ENCODE results near the gene DIS3L2.

The DIS3L2 gene

DNA sequence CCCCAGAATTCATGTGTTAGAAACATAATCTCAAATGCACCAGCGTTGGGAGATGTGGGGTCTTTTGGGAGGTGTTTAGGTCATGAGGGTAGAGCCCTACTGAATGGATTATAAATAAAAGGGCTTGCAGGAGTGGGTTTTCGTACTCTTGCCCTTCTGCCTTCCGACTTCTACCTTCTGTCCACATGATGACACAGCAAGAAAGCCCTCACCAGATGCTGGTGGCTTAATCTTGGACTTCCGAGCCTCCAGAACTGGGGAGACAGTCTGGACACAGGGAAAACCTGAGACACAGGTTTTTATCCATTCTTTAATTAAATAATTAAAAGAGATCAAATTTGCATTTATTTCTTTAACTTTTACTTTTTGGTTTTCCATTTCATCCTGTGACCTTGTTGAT, 87.8 kb downstream of the DIS3L2 start:
- H3K9ac ChIP-seq (ENCODE audit: low read depth, low read length, poor library complexity, severe bottlenecking), result no peak overlapping the region
- no peak overlapping the region for H2AFZ ChIP-seq (ENCODE audit: low read length)
- no peaks in the 10 kb centered on the region for H3K79me2 ChIP-seq (ENCODE audit: insufficient read depth, low read length)
- H3K4me3 ChIP-seq (ENCODE audit: low read length, poor library complexity, severe bottlenecking), result no peak overlapping the region
- no peaks in the 10 kb centered on the region for H3K36me3 ChIP-seq (ENCODE audit: insufficient read depth, low read length)
- no peaks in the 10 kb centered on the region for H3K27me3 ChIP-seq (ENCODE audit: insufficient read depth, low read length, poor library complexity, severe bottlenecking)
- H4K20me1 ChIP-seq (ENCODE audit: insufficient read depth, low read length, poor library complexity, severe bottlenecking), result no peaks in the 10 kb centered on the region
- H3K9me3 ChIP-seq (ENCODE audit: insufficient read depth, low read depth, low read length), result no peaks in the 10 kb centered on the region
- H3F3A ChIP-seq (ENCODE audit: low read depth), result 0 out of 2 replicates have a peak, but pooled peaks cover 6% of the 10 kb centered on the region
- H3K9me2 ChIP-seq (replicated peaks; ENCODE audit: low read depth, low read length), result no peaks in the 10 kb centered on the region
- H3K4me2 ChIP-seq (ENCODE audit: low read depth, low read length, poor library complexity, severe bottlenecking), result no peak overlapping the region
- TF ChIP-seq EZH2phosphoT487 (IDR thresholded peaks at IDR 0.05; ENCODE audit: borderline replicate concordance), result no peak
- TF ChIP-seq, protein P1, sequence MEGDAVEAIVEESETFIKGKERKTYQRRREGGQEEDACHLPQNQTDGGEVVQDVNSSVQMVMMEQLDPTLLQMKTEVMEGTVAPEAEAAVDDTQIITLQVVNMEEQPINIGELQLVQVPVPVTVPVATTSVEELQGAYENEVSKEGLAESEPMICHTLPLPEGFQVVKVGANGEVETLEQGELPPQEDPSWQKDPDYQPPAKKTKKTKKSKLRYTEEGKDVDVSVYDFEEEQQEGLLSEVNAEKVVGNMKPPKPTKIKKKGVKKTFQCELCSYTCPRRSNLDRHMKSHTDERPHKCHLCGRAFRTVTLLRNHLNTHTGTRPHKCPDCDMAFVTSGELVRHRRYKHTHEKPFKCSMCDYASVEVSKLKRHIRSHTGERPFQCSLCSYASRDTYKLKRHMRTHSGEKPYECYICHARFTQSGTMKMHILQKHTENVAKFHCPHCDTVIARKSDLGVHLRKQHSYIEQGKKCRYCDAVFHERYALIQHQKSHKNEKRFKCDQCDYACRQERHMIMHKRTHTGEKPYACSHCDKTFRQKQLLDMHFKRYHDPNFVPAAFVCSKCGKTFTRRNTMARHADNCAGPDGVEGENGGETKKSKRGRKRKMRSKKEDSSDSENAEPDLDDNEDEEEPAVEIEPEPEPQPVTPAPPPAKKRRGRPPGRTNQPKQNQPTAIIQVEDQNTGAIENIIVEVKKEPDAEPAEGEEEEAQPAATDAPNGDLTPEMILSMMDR (conservative IDR thresholded peaks at IDR 0.05; ENCODE audit: low read length), result no peak
- no peaks in the 10 kb centered on the region for H3K4me1 ChIP-seq (ENCODE audit: insufficient read depth, low read length, poor library complexity, severe bottlenecking)

DNA sequence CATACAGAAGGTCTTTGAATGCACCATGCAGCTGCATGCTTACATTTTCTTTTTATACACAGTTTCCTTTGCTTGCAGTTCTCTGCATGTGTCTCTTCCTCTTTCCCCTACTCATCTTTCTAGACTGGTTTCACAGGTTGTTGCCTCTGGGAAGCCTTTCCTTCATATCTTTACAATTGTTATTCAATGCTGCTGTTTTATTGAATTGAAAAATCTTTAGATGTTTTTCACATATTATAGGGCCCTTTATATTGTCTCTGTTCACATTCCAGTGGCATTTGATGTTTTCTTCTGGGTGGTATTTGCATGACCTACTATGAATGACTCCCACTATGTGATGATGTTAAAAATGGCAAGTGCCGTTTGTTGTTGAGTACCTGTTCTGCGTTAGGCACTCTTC, 91.1 kb downstream of the DIS3L2 start:
- no peak overlapping the region for H3K4me2 ChIP-seq (ENCODE audit: low read depth, low read length, poor library complexity, severe bottlenecking)
- no peaks in the 10 kb centered on the region for H3K27me3 ChIP-seq (ENCODE audit: insufficient read depth, low read length, poor library complexity, severe bottlenecking)
- TF ChIP-seq, protein P1 (conservative IDR thresholded peaks at IDR 0.05; ENCODE audit: low read length), result no peak
- no peak for TF ChIP-seq EZH2phosphoT487 (IDR thresholded peaks at IDR 0.05; ENCODE audit: borderline replicate concordance)
- no peaks in the 10 kb centered on the region for H3K9me3 ChIP-seq (ENCODE audit: insufficient read depth, low read depth, low read length)
- H3K79me2 ChIP-seq (ENCODE audit: insufficient read depth, low read length), result no peaks in the 10 kb centered on the region
- no peaks in the 10 kb centered on the region for H3K4me1 ChIP-seq (ENCODE audit: insufficient read depth, low read length, poor library complexity, severe bottlenecking)
- H3K4me3 ChIP-seq (ENCODE audit: low read length, poor library complexity, severe bottlenecking), result no peak overlapping the region
- H3F3A ChIP-seq (ENCODE audit: low read depth), result no peaks in the 10 kb centered on the region
- no peaks in the 10 kb centered on the region for H4K20me1 ChIP-seq (ENCODE audit: insufficient read depth, low read length, poor library complexity, severe bottlenecking)
- no peaks in the 10 kb centered on the region for H3K36me3 ChIP-seq (ENCODE audit: insufficient read depth, low read length)
- H3K9ac ChIP-seq (ENCODE audit: low read depth, low read length, poor library complexity, severe bottlenecking), result no peak overlapping the region
- no peak overlapping the region for H2AFZ ChIP-seq (ENCODE audit: low read length)
- H3K9me2 ChIP-seq (replicated peaks; ENCODE audit: low read depth, low read length), result no peaks in the 10 kb centered on the region

DNA sequence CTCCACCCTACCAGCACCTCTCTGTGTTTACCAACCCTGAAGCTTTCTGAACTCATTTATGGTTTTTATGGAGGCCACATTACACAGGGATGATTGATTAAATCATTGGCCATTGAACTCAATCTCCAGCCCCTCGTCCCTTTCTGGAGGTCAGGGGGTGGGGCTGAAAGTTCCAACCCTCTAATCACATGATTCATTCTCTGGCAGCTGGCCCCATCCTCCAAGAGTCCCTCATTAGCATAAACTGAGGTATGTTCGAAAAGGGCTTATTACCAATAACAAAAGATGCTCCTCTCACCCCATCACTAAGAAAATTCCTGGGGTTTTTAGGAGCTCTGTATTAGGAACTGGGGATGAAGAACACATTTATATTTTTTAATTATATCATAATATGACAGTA, 92.3 kb downstream of the DIS3L2 start:
- H2AFZ ChIP-seq (ENCODE audit: low read length), result no peak overlapping the region
- no peak for TF ChIP-seq EZH2phosphoT487 (IDR thresholded peaks at IDR 0.05; ENCODE audit: borderline replicate concordance)
- TF ChIP-seq, protein P1 (conservative IDR thresholded peaks at IDR 0.05; ENCODE audit: low read length), result no peak
- H3K4me3 ChIP-seq (ENCODE audit: low read length, poor library complexity, severe bottlenecking), result no peak overlapping the region
- no peak overlapping the region for H3K4me2 ChIP-seq (ENCODE audit: low read depth, low read length, poor library complexity, severe bottlenecking)
- H3F3A ChIP-seq (ENCODE audit: low read depth), result no peaks in the 10 kb centered on the region
- H3K36me3 ChIP-seq (ENCODE audit: insufficient read depth, low read length), result no peaks in the 10 kb centered on the region
- H3K4me1 ChIP-seq (ENCODE audit: insufficient read depth, low read length, poor library complexity, severe bottlenecking), result no peaks in the 10 kb centered on the region
- no peak overlapping the region for H3K9ac ChIP-seq (ENCODE audit: low read depth, low read length, poor library complexity, severe bottlenecking)
- H3K27me3 ChIP-seq (ENCODE audit: insufficient read depth, low read length, poor library complexity, severe bottlenecking), result no peaks in the 10 kb centered on the region
- H3K9me3 ChIP-seq (ENCODE audit: insufficient read depth, low read depth, low read length), result no peaks in the 10 kb centered on the region
- no peaks in the 10 kb centered on the region for H4K20me1 ChIP-seq (ENCODE audit: insufficient read depth, low read length, poor library complexity, severe bottlenecking)
- no peaks in the 10 kb centered on the region for H3K79me2 ChIP-seq (ENCODE audit: insufficient read depth, low read length)
- H3K9me2 ChIP-seq (replicated peaks; ENCODE audit: low read depth, low read length), result no peaks in the 10 kb centered on the region
